ENCODE data around the gene CHRM1. TPM values are rescaled to one million over a fixed set of nuclear protein-coding genes. Genes with fewer than 3 reads are reported as not detected.

CHRM1 gene
- total RNA-seq, 1 experiment from 2014 or later, result not detected

DNA sequence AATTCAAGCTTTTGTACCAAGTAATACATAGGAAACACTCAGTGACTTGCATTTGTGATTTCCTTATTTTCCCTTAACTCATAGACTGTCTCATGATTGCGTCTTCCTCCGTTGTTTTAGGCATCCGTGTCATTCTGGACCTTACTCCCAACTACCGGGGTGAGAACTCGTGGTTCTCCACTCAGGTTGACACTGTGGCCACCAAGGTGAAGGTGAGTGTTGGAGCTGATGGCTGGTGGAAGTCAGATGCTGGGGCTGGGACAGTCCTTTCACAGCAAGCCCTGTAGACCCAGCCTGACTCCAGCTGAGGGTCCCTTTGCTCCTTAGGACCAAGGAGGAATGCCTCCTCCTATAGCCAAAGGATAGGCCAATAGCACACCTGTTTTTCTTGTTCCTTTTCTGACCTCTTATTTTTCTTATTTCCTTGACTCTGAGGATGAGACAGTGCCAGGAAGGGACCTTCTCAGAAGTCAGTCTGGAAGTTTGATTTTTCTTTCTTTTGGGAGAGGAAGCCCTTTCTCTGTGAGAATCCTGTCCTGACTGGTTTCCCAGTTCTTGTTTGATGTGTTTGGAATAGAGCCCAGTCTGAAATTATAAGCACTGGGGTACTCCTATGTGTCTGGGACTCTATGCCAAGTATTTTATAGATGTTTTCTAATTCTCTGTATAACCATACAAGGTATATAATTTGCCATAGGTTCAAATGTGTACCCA lies 38.2 kb downstream of the CHRM1 start:
- peak overlapping the region; percentile 88; the same call in 1 of the 2 replicates for H3K27ac ChIP-seq
- no peak for DNase-seq (ENCODE audit: low read depth in 1 of 2, low spot score in 2 of 2)
- H3K27me3 ChIP-seq (replicated peaks), result no peaks in the 10 kb centered on the region
- H3K9me3 ChIP-seq (replicated peaks), result no peaks in the 10 kb centered on the region
- H3K4me3 ChIP-seq, result peak overlapping the region; percentile 84
- H3K36me3 ChIP-seq, result peaks cover 70% of the 10 kb centered on the region
- H3K4me1 ChIP-seq (replicated peaks), result peaks cover 34% of the 10 kb centered on the region

DNA sequence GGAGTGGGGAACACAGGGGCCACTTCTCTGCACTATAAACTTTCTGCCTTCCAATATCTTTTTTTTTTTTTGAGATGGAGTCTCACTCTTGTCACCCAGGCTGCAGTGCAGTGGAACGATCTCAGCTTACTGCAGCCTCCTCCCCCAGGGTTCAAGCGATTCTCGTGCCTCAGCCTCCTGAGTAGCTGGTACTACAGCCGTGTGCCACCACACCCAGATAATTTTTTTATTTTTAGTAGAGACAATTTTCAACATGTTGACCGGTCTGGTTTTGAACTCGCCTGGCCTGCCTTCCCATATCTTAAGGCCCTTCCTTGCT lies 38.8 kb downstream of the CHRM1 start:
- Histone ChIP-seq H3K9me3 (replicated peaks) (no peaks in the 10 kb centered on the region), H3K4me3 (peak overlapping the region; percentile 84), H3K27me3 (replicated peaks) (no peaks in the 10 kb centered on the region), H3K36me3 (peaks cover 64% of the 10 kb centered on the region), H3K4me1 (replicated peaks) (peaks cover 34% of the 10 kb centered on the region), H3K27ac (peak overlapping the region; percentile 88)
- no peak for DNase-seq (ENCODE audit: low read depth in 1 of 2, low spot score in 2 of 2)

DNA sequence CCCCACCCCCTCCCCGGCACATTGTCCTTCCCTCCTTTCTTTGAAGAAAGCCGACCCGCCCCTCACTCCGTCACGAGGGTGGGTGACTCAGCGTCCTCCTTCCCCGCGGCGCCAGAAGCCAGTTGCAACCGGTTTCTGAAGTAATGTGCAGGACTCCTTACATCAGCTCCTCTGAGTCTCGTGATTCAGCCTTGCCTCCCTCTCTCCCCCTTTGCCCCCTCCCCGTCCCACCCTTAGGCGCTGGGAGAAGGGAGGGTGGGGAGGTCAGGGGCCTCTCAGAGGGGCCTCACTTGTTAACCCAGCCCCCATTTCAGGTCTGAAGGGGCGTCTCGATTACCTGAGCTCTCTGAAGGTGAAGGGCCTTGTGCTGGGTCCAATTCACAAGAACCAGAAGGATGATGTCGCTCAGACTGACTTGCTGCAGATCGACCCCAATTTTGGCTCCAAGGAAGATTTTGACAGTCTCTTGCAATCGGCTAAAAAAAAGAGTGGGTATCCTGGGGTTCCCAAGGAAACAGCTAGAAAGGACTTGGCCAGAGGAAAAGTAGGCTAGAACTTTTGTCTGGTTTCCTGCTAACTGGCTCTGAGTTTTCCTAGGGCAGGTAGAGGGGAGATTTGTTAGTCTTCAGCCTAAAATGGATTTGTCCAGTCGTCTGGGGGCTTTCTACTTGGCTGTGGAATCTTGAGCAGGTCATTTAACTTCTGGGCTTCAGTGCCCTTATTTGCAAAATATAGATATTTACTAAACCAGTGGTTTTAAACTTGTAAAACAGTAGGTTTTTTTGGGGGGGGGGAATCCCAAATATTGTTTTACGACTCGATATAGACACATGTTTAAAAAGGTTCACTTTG lies 39.4 kb downstream of the CHRM1 start:
- H3K4me1 ChIP-seq (replicated peaks), result peaks cover 34% of the 10 kb centered on the region
- H3K9me3 ChIP-seq (replicated peaks), result no peaks in the 10 kb centered on the region
- peaks cover 58% of the 10 kb centered on the region for H3K36me3 ChIP-seq
- peak; percentile 98 to 99 for DNase-seq (ENCODE audit: low read depth in 1 of 2, low spot score in 2 of 2)
- no peaks in the 10 kb centered on the region for H3K27me3 ChIP-seq (replicated peaks)
- peak overlapping the region; percentile 88 for H3K27ac ChIP-seq
- peak overlapping the region; percentile 84 for H3K4me3 ChIP-seq

- Histone ChIP-seq H3K27me3 (replicated peaks) (no peaks in the 10 kb centered on the region), H3K36me3 (peaks cover 50% of the 10 kb centered on the region), H3K9me3 (replicated peaks) (no peaks in the 10 kb centered on the region), H3K27ac (peak within 1 kb of the TSS; percentile 88), H3K4me3 (peak within 1 kb of the TSS; percentile 84), H3K4me1 (replicated peaks) (peaks cover 34% of the 10 kb centered on the region)
- DNase-seq (ENCODE audit: low read depth in 1 of 2, low spot score in 2 of 2), result peak; percentile 91 to 98
These were observed 40.2 kb downstream of the CHRM1 start, which contains the start of gene SLC3A2 for GRCh38 chr11:62880803-62881578. Gene SLC3A2, plus strand, starts transcription at chr11:62880896. Its CDS starts 128 bp downstream, at chr11:62881024.

DNA sequence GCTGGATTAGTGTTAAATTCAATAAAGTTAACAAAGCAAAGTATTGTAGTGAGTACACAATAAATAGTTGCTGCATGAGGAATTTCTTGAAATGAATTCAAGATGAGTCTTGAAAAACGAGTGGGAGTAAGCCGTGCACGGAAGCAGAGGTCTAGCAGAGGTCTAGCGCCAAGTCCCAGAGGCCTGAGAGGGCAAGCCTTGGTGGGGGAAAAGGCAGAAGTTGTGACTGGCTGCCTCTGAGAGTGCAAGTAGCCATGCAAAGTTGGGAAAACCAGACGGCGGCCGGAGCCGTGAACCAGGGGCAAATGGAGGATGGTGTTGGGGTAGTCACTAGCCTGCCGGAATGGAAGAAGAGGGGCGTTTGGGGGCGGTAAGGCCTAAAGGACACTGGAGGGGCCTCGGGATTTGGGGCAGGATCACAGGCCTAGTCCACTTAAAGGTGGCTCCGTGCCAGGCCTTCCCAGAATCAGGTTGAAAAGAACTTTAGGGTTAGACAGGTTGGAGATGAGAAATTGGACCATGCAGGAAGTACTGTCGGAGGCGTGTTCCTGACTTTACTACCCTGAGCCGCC lies 40.8 kb downstream of the CHRM1 start:
- Histone ChIP-seq H3K27me3 (replicated peaks) (no peaks in the 10 kb centered on the region), H3K4me1 (replicated peaks) (peaks cover 34% of the 10 kb centered on the region), H3K4me3 (peak overlapping the region; percentile 84), H3K36me3 (peaks cover 43% of the 10 kb centered on the region), H3K27ac (peak overlapping the region; percentile 88), H3K9me3 (replicated peaks) (no peaks in the 10 kb centered on the region)
- DNase-seq (ENCODE audit: low read depth in 1 of 2, low spot score in 2 of 2), result peak in 1 of 2 experiments; percentile 72

DNA sequence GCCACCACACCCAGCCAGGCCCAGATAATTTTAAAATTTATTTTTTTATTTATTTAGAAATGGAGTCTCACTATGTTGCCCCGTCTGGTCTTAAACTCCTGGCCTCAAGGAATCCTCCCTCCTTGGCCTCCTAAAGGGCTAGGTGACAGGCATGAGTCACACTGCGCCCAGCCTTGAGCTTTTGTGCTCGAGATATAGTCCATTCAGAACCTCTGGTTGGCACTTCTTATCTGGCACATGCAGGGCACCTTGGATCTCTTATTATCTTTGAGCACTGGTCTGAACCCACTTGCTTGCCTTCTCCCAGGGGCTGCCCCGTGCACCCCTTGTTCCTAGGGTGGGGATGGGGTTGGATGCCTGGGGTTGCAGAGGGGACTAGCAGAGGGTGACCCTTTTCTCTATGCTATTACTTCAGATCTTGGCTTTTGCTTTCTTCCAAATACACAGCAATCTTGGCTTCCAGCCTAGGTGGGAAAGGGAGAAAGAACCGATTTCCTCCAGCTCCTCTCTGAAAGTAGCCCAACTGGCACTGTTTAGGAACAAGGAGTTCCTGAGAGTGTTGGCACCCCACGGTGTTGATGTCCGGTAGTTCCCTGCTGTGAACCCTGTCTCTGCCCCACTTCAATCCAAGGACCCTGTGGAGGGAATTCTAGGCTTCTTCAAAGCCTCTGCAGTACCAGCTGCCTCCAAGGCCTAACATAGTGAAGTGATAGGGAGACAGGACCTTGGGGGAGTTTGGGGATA lies 41.8 kb downstream of the CHRM1 start:
- peak overlapping the region; percentile 88; the same call in 1 of the 2 replicates for H3K27ac ChIP-seq
- no peaks in the 10 kb centered on the region for H3K27me3 ChIP-seq (replicated peaks)
- no peak overlapping the region for H3K4me3 ChIP-seq
- peaks cover 34% of the 10 kb centered on the region for H3K4me1 ChIP-seq (replicated peaks)
- no peak for DNase-seq (ENCODE audit: low read depth in 1 of 2, low spot score in 2 of 2)
- peaks cover 34% of the 10 kb centered on the region for H3K36me3 ChIP-seq
- no peaks in the 10 kb centered on the region for H3K9me3 ChIP-seq (replicated peaks)

DNA sequence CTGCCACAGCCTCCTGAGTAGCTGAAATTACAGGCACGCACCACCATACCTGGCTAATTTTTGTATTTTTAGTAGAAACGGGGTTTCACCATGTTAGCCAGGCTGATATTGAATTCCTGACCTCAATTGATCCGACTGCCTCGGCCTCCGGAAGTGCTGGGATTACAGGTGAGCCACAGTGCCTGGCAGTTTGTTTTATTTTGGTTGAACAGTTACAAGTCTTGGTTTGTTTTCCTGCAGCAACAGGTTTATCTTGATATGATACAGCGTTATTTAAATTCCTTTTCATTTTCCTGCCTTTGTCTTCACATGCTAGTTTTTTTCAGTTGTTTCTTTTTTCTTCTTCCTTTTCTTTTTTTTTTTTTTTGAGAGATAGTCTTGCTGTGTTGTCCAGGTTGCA lies 44.5 kb downstream of the CHRM1 start:
- H3K9me3 ChIP-seq (replicated peaks), result no peaks in the 10 kb centered on the region
- no peak for DNase-seq (ENCODE audit: low read depth in 1 of 2, low spot score in 2 of 2)
- H3K27ac ChIP-seq, result no peak overlapping the region
- H3K27me3 ChIP-seq (replicated peaks), result no peaks in the 10 kb centered on the region
- no peak overlapping the region for H3K4me3 ChIP-seq
- peaks cover 13% of the 10 kb centered on the region for H3K4me1 ChIP-seq (replicated peaks)
- H3K36me3 ChIP-seq, result peaks cover 13% of the 10 kb centered on the region

- Histone ChIP-seq H3K27me3 (replicated peaks) (no peaks in the 10 kb centered on the region), H3K4me3 (no peak overlapping the region), H3K27ac (no peak overlapping the region), H3K9me3 (replicated peaks) (no peaks in the 10 kb centered on the region), H3K4me1 (replicated peaks) (peaks cover 13% of the 10 kb centered on the region), H3K36me3 (peaks cover 8% of the 10 kb centered on the region)
- no peak for DNase-seq (ENCODE audit: low read depth in 1 of 2, low spot score in 2 of 2)
These were observed 45.3 kb downstream of the CHRM1 start for GRCh38 chr11:62875698-62876478.

GRCh38 chr11:62874851-62875250 lies 46.3 kb downstream of the CHRM1 start:
- Histone ChIP-seq H3K36me3 (peaks cover 6% of the 10 kb centered on the region; the same call in 1 of the 2 replicates), H3K9me3 (replicated peaks) (no peaks in the 10 kb centered on the region), H3K27ac (no peak overlapping the region), H3K4me1 (replicated peaks) (peaks cover 6% of the 10 kb centered on the region), H3K4me3 (no peak overlapping the region), H3K27me3 (replicated peaks) (no peaks in the 10 kb centered on the region)
- DNase-seq (ENCODE audit: low read depth in 1 of 2, low spot score in 2 of 2), result no peak

- no peak overlapping the region for H3K4me3 ChIP-seq
- no peaks in the 10 kb centered on the region for H3K9me3 ChIP-seq (replicated peaks)
- no peaks in the 10 kb centered on the region for H3K27me3 ChIP-seq (replicated peaks)
- H3K27ac ChIP-seq, result no peak overlapping the region
- H3K4me1 ChIP-seq (replicated peaks), result no peaks in the 10 kb centered on the region
- no peak for DNase-seq (ENCODE audit: low read depth in 1 of 2, low spot score in 2 of 2)
- H3K36me3 ChIP-seq, result no peaks in the 10 kb centered on the region
These were observed 55.5 kb downstream of the CHRM1 start for GRCh38 chr11:62865635-62866034.

GRCh38 chr11:62863687-62864335 lies 57.4 kb downstream of the CHRM1 start:
- Histone ChIP-seq H3K9me3 (replicated peaks) (no peaks in the 10 kb centered on the region), H3K4me3 (no peak overlapping the region), H3K36me3 (no peaks in the 10 kb centered on the region), H3K4me1 (replicated peaks) (no peaks in the 10 kb centered on the region), H3K27me3 (replicated peaks) (no peaks in the 10 kb centered on the region), H3K27ac (no peak overlapping the region)
- no peak for DNase-seq (ENCODE audit: low read depth in 1 of 2, low spot score in 2 of 2)

All from SJSA1 (cell line).